HG03520 (cell line): ENCODE data around the gene OSCP1.

ENCODE experiments used
- ATAC-seq: cut with Tn5 transposase; IDR thresholded peaks from one replicate; pipeline ENCODE4 v1.9.1; 2021; ENCODE audit warnings: mild to moderate bottlenecking, moderate library complexity; ENCODE audit not compliant: unreplicated experiment

The OSCP1 gene

GRCh38 chr1:36475341-36475740 lies 25.1 kb upstream of the OSCP1 start:
- ATAC-seq = no peak

DNA sequence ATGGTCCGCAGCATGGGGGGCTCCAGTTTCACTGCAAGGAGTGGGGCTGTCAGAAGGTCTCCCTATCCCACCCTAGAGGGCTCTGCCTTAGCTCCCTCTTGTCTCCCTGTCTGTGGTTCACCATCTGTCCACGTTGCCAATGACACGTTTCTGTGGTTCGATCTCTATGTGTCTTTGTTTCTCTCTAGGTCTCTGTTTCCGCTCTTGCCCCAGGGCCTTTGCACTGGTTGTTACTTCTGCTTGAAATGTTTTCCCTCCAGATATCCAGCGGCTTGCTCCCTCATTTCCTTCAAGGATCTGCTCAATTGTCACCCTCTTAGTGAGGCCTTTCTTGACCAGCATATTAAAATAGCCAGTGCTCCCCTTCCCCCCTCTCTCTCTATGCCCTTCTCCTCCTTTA lies 22.4 kb upstream of the OSCP1 start:
- ATAC-seq = no peak

DNA sequence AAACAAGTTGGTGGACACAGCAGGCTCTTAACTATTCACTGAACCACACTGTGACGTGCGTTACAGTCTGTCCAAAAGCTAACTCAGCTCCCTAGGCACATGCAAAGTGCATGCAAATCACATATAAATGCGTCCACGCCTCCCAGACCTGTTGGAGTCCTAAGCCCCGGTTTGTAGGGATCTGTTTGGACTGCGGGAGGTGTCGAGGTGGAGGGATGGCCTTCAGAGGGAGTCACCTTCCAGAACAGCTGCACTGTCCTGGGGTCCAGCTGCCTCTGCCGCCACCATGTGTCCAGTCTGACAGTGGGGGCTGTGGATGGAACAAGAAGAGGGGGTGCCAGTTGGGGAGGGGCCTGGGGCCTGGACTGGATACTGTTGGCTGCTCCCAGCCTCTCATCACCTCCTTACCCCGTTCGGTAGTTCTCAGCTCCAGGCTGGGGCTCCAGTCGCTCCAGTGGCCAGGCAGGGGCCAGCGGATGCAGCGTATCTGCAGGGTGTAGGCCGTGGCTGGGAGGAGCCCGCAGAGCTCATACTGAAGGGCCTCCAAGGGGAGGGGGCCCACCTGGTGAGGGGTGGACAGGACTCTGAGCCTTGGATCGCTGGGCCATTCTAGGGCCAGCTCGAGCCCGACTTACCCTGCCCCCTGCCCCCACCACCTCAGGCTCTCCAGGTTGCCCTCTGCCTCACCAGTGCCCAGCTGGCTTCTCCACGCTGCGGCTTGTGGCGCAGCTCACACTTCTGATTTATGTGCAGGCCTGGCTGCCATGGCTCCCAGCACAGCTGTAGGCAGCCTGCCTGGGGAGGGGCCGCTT lies 21.8 kb upstream of the OSCP1 start:
- no peak for ATAC-seq

- ATAC-seq = no peak
Observed at GRCh38 chr1:36469163-36469562, 18.9 kb upstream of the OSCP1 start.

DNA sequence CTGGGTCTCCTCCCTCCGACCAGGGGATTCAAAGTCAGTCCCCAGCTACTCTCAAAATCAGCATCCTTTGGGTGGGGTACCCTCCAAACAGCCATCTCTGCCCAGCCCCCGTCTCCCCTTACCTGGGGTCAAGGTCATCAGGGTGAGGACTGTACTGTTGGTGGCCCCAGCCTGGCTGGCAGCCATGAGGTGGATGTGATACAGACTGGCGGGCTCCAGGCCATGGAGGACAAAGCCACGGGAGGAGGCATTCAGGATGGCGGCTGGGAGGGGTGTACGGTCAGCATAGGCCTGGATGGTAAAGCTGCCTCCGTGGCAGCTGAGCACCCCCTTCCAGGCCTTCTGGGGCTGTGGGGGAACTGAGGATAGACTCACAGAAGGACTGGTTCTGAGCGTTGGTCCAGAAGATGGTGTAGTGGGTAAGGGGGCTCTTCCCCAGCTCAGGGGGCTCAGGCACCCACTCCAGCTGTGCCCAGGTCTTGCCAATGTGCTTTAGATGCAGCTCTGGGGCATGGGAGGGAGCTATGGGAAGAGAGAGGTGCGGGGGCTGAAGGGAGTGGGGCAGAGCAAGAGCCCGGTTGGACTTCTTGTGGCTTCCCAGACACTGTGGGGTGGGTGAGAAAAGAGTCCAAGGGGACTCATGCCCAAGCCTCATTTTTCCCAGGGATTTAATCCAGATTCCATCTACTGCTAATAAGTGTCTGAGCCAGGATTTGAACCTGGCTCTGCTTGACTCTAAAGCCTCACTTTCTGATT lies 17.6 kb upstream of the OSCP1 start:
- ATAC-seq = no peak

- ATAC-seq = no peak
Observed at GRCh38 chr1:36467027-36467410, 16.8 kb upstream of the OSCP1 start.

DNA sequence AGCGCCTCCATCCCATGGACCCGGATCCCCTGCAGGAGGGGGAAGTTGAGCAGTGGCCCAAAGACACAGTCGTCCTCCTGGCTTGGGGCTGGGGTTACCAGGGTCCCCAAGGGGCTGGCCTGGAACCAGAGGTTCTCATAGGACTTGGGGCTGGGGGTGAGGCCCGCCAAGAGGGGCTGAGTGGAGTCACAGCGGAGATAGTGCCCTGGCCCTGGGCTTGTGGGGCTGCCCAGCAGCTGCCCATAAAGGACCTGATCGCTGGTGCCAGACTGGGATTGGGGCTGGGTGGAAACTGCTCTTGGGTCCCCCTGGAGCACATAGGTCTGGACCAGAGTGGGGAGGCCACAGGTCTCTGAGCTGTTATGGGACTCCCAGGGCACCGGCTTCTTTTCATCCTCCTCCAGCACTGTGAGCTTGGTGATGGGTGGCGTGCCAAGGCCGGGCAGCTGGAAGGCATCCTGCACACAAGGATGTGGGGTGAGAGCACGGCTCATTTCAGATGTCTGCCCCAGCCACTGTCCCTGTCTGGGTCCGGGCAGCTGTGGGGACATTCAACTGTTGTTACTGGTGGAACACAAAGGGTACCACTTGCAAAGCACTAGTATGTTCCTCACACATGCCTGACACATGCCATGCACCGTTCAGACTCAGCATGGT lies 16.2 kb upstream of the OSCP1 start:
- no peak for ATAC-seq

- ATAC-seq = no peak
Observed at GRCh38 chr1:36465731-36466369, 15.6 kb upstream of the OSCP1 start.

DNA sequence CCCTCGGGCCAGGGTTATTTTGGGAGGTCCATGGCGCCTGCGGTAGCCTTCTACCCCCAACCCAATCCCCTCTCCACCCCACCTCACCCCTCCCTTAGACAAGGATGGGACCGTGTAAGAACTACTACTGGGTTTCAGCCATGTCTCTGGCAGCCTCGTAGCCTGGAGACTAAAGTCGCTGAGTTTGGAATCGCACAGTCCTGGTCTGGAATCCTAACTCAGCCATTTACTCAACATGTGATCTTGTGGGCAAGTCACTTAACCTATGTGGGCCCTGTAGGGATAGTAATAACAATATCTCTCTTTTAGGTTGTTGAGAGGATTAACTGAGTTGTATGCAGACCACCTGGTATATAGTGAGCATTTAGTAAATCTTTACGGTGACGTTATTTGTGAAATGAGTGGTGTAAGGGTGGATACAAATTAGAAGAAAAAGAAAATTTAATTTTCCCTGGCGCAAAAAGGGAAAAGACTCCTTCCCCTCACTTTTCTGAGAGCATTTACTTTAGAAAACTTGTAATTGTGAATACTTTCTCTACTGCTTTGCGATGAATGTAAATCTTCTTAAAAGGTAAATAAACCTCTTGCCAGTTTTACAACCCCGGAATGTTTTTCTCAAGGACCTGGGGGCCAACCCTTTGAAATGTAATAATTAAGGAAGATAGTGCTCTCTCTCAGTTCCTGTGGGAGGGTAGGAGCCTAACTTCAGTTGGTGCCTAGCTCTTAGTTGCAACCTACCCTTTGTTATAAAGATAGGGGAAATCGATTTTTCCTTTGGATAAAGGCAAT lies 14.5 kb upstream of the OSCP1 start:
- ATAC-seq = peak; percentile 33

- ATAC-seq = peak; percentile 90
Observed at GRCh38 chr1:36463803-36464604, 13.8 kb upstream of the OSCP1 start, which contains the start of gene MRPS15. Gene MRPS15 (minus strand): TSS chr1:36464384. CDS start chr1:36464275, 109 bp downstream.

DNA sequence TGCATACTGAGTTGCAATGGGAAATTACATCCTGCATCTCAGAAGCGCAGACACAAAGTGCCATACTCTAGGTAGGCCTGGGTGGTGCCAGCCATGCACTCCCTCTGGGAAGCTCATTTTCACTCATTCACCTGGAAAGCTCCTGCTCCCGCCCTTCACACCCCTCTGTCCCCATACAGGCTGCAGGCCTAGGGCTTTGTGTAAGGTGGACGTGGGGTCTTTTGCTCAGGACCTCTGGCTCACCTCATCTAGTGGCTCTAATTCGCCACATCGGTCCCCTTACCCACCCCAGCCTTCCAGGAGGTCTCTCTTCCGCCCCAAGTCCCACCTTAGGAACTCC lies 13.2 kb upstream of the OSCP1 start:
- no peak for ATAC-seq

- ATAC-seq = no peak
Observed at GRCh38 chr1:36458910-36459309, 8.7 kb upstream of the OSCP1 start.

- ATAC-seq = no peak
Observed at GRCh38 chr1:36457691-36458090, 7.4 kb upstream of the OSCP1 start.

DNA sequence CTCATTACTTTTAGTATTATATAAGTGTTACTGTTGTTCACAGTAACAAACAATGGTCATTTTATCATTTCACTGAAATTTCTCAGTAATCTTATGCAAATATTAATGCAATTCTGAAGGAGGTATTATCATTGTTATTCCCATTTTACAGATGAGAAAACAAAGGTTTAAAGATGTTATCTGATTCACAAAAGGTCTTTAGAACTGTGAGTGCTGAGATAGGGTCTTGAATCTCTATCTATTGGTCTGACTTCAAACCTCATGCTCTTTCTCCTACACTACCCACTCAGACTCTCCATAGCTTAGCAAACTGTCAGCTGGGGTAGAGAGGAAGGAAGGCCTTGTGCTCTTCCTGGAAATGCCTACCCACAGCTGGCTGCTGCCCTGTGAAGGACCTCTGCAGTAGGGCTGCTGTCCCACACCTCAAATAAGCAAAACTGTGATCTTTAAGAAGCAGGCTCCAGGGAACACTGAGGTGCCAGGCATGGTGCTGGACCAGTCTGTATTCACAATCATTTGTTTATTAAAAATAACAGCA lies 6.2 kb upstream of the OSCP1 start:
- no peak for ATAC-seq

DNA sequence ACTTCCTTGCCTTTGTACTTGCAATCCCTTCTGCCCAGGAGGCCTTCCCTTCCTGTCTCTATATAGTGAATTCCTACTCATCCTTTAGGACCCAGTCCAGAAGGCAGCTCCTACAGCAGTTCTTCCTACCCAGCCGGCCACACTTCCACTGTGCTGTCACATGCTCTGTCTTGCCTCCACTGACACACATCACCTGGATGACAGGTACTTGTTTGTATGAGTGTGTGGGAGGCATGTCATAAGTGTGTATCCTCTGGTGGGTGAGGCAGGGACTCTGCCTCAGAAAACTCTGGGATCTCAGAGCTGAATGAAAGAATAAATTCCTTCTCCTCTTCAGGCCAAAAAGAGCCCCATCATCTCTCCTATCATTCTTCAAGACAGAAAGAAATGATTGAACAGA lies 5.1 kb upstream of the OSCP1 start:
- ATAC-seq = no peak

DNA sequence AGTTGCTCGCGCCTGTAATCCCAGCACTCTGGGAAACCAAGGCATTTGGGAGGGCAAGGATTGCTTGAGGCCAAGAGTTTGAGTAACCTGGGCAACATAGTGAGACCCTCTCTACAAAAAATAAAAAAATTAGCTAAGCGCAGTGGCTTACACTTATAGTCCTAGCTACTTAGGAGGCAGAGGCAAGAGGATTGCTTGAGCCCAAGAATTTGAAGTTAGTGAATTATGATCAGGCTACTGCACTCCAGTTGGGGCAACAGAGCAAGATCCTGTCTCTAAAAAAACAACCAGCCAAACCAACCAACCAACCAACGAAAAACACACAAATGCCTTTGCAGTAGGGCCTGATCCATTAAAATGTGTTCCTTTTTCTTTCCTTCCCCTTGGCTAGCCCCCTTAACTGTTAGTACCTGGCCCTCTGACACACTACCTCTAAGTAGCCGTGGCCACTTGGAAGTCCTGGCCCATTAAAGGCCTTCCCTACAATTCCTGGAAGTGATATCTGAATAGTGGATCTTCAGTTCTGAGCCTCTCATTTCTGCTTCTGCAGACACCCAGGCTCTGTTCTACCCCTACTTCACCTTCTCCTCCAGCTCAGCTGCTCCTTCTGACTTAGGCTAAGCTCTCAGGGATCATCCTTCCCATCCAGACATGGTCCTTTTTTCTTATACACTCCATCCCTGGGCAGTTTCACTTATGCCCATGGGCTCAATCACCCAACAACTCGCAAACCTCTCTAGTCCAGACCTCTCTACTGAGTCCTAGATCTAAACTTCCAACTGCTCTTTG lies 3.5 kb upstream of the OSCP1 start:
- no peak for ATAC-seq

DNA sequence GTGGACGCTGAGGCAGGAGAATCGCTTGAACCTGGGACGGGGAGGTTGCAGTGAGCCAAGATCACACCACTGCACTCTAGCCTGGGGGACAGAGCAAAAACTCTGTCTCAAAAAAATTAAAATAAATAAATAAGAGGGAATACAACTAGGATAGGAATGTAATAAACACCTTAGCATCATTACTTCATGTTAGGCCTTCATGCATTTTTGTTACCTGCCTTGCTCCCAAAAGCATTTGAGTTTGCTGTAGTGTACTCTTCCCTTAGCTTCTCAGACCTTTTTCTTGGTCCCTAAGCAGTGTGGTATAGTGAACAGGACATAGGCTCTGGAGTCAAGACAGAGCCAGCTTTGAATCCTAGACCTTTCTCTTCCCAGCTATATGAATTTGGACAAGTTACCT lies 2.8 kb upstream of the OSCP1 start:
- no peak for ATAC-seq

GRCh38 chr1:36450919-36451305 lies 661 bp upstream of the OSCP1 start:
- ATAC-seq = no peak
